ENCODE results near the gene ELAC2.

Gene ELAC2

GRCh38 chr17:12959441-12959840, 58.4 kb downstream of the ELAC2 start:
- in situ Hi-C loops (cut with MboI; ENCODE audit: low pct_unique_long_range_greater_than_20kb, low sequenced_read_pairs, unreplicated experiment), result no loop called here

DNA sequence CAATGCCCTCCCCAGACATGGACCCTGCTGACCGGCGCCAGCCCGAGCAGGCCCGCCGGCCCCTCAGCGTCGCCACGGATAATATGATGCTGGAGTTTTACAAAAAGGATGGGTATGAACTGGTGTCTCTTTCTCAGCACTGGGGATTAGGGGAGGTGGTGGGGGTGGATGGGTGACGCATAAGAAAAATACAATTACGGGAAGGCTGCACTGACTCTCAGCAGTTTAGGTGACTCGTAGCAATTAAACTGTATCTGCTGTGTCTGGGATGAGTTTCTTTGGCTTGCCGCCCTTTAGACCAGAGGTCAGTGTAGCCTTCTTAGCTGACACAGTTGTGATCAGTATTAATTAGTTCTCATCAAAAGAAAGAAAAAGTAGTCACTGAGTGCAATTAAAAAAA, 59.0 kb downstream of the ELAC2 start:
- DNase-seq (ENCODE audit: low spot score), result no peak
- in situ Hi-C loops (cut with MboI; ENCODE audit: low pct_unique_long_range_greater_than_20kb, low sequenced_read_pairs, unreplicated experiment), result no loop called here

More at GRCh38 chr17:12959441-12959840, 58.4 kb downstream of the ELAC2 start:
- no peak for DNase-seq (ENCODE audit: low spot score)
- TF ChIP-seq CTCF (IDR thresholded peaks at IDR 0.05; ENCODE audit: extremely low read depth, insufficient read depth, missing control alignments), result no peak

GRCh38 chr17:12955521-12955920, 62.3 kb downstream of the ELAC2 start:
- TF ChIP-seq CTCF (IDR thresholded peaks at IDR 0.05; ENCODE audit: extremely low read depth, insufficient read depth, missing control alignments), result no peak
- in situ Hi-C loops (cut with MboI; ENCODE audit: low pct_unique_long_range_greater_than_20kb, low sequenced_read_pairs, unreplicated experiment), result no loop called here
- no peak for DNase-seq (ENCODE audit: low spot score)

More for the DNA sequence above, 59.0 kb downstream of the ELAC2 start:
- no peak for TF ChIP-seq CTCF (IDR thresholded peaks at IDR 0.05; ENCODE audit: extremely low read depth, insufficient read depth, missing control alignments)

DNA sequence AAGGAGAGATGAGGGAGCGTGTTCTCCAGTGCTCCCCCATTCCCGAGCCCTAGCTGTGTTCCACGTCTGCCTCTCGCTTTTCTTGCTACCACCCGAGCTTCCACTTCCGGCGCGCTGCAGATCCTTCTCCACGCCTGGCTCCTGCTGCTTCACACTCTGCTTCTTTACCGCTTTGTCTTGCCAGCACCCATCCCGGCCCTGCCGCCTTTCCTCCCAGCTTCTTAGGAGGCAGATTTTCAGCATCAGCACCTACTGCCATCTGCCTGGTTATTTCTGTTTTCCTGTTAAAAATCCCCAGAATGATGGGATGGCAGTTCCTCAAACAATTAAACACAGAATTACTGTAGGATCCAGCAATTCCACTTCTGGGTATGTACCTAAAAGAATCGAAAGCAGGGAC, 64.7 kb downstream of the ELAC2 start:
- no peak for DNase-seq (ENCODE audit: low spot score)
- in situ Hi-C loops (cut with MboI; ENCODE audit: low pct_unique_long_range_greater_than_20kb, low sequenced_read_pairs, unreplicated experiment), result no loop called here
- TF ChIP-seq CTCF (IDR thresholded peaks at IDR 0.05; ENCODE audit: extremely low read depth, insufficient read depth, missing control alignments), result no peak

GRCh38 chr17:12952012-12952411, 65.8 kb downstream of the ELAC2 start:
- DNase-seq (ENCODE audit: low spot score), result no peak
- TF ChIP-seq CTCF (IDR thresholded peaks at IDR 0.05; ENCODE audit: extremely low read depth, insufficient read depth, missing control alignments), result no peak
- in situ Hi-C loops (cut with MboI; ENCODE audit: low pct_unique_long_range_greater_than_20kb, low sequenced_read_pairs, unreplicated experiment), result no loop called here

DNA sequence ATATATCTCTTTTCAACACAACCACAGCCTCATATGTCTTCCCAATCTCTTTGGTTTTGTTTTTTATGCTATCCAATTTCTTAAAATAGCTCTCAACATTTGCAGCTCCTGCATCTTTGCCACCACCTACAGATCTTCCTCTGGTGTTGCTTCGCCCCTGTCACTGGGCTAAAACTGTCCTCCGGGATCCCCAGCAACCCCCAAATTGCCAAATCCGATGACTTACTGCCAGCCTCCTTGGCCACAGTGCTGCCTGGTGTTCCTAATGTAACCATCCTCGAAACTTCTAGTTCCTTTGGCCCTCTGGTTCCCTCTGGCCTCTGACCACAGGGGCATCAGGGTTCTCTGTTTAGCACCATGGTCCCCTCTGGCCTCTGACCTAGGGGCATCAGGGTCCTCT, 70.8 kb downstream of the ELAC2 start:
- no peak for DNase-seq (ENCODE audit: low spot score)
- in situ Hi-C loops (cut with MboI; ENCODE audit: low pct_unique_long_range_greater_than_20kb, low sequenced_read_pairs, unreplicated experiment), result no loop called here
- TF ChIP-seq CTCF (IDR thresholded peaks at IDR 0.05; ENCODE audit: extremely low read depth, insufficient read depth, missing control alignments), result no peak

Data from GM13977 (cell line).